Keratinocyte (primary cell): ENCODE data around the gene ELP5. TPM values are rescaled to one million over a fixed set of nuclear protein-coding genes. Genes with fewer than 3 reads are reported as not detected.

Source experiments
- DNase-seq: peaks from one replicate; pipeline ENCODE4 v3.0.0-alpha.2; 2011; ENCODE audit warnings: low read depth, missing footprints, low spot score
- FAIRE-seq: peaks from 2 replicates; lab custom pipeline; 2011; peaks lifted over from hg19 to GRCh38; lab: Jason Lieb, UNC
- H2AFZ ChIP-seq: 2 replicates; pipeline ENCODE4 v1.6.0; 2012; ENCODE audit warnings: low read length, control low read depth, inconsistent platforms; ENCODE audit not compliant: control insufficient read depth
- H3K27ac ChIP-seq: 2 replicates; pipeline ENCODE4 v1.5.1; 2011; ENCODE audit warnings: low read length; ENCODE audit not compliant: control insufficient read depth, insufficient read depth
- H3K27me3 ChIP-seq: 3 replicates; pipeline ENCODE4 v1.6.0; 2011; ENCODE audit warnings: low read length; ENCODE audit not compliant: control insufficient read depth, insufficient read depth; ENCODE audit errors: extremely low read depth
- H3K36me3 ChIP-seq, 2 experiments: 2 replicates in 1 of 2; 3 replicates in 1 of 2; pipeline ENCODE4 v1.5.1; 2011; ENCODE audit warnings: low read length in 2 of 2, mild to moderate bottlenecking in 1 of 2; ENCODE audit not compliant: control insufficient read depth in 2 of 2, insufficient read depth in 2 of 2; ENCODE audit errors: extremely low read depth in 1 of 2
- H3K4me1 ChIP-seq: 3 replicates; pipeline ENCODE4 v1.5.1; 2011; ENCODE audit warnings: low read length; ENCODE audit not compliant: control insufficient read depth, insufficient read depth; ENCODE audit errors: extremely low read depth
- H3K4me2 ChIP-seq: 3 replicates; pipeline ENCODE4 v1.6.0; 2011; ENCODE audit warnings: low read depth, low read length; ENCODE audit not compliant: control insufficient read depth, insufficient read depth; ENCODE audit errors: extremely low read depth
- H3K4me3 ChIP-seq, 3 experiments: fragments of 200-600 bp in 1 of 3; sonication (generic) in 1 of 3; 2 replicates in 2 of 3; 3 replicates in 1 of 3; pipeline ENCODE4 v1.5.1; 2011 to 2016; ENCODE audit warnings: low read length in 3 of 3, mild to moderate bottlenecking in 3 of 3, control low read depth in 2 of 3, inconsistent platforms in 1 of 3, low read depth in 1 of 3, mixed read lengths in 1 of 3, mixed run types in 1 of 3, moderate library complexity in 1 of 3; ENCODE audit not compliant: control insufficient read depth in 2 of 3, insufficient read depth in 2 of 3; ENCODE audit errors: extremely low read depth in 1 of 3
- H3K79me2 ChIP-seq: 2 replicates; pipeline ENCODE4 v1.6.0; 2012; ENCODE audit warnings: low read length; ENCODE audit not compliant: control insufficient read depth, insufficient read depth
- H3K9ac ChIP-seq: 3 replicates; pipeline ENCODE4 v1.6.0; 2011; ENCODE audit warnings: low read length; ENCODE audit not compliant: control insufficient read depth, insufficient read depth; ENCODE audit errors: extremely low read depth
- H3K9me1 ChIP-seq: 3 replicates; pipeline ENCODE4 v1.6.0; 2011; ENCODE audit warnings: low read length; ENCODE audit not compliant: control insufficient read depth, insufficient read depth; ENCODE audit errors: extremely low read depth
- H3K9me3 ChIP-seq: 2 replicates; pipeline ENCODE4 v1.5.1; 2012; ENCODE audit warnings: low read depth, low read length; ENCODE audit not compliant: control insufficient read depth
- H4K20me1 ChIP-seq: 3 replicates; pipeline ENCODE4 v1.6.0; 2011; ENCODE audit warnings: low read length; ENCODE audit not compliant: control insufficient read depth, insufficient read depth; ENCODE audit errors: extremely low read depth
- CTCF ChIP-seq, 3 experiments: IDR thresholded peaks in 1 of 3; conservative IDR thresholded peaks in 1 of 3; optimal IDR thresholded peaks in 1 of 3; 2 replicates in 2 of 3; 3 replicates in 1 of 3; pipeline versions ENCODE3 to v1.5.1; 2011; ENCODE audit warnings: low read length in 3 of 3, mild to moderate bottlenecking in 3 of 3, moderate library complexity in 2 of 3, control low read depth in 1 of 3, inconsistent platforms in 1 of 3; ENCODE audit not compliant: insufficient read depth in 2 of 3; ENCODE audit errors: extremely low read depth in 1 of 3
- EZH2 ChIP-seq: IDR thresholded peaks from one replicate; pipeline ENCODE4 v1.6.1; 2012; ENCODE audit warnings: inconsistent platforms, mild to moderate bottlenecking, low read length, moderate library complexity
- dilution Hi-C: fragments of 300-500 bp; cut with MboI; formaldehyde crosslinking; loops from one replicate; pipeline ENCODE4 v1.7.0; 2020; ENCODE audit warnings: low sequenced_read_pairs; ENCODE audit not compliant: extremely low pct_ligation_motif_present
- polyA plus RNA-seq, 5 experiments: library from polyadenylated mRNA; depleted of rRNA in 3 of 5; stranded (reverse) in 3 of 5; stranded (forward) in 1 of 5; unstranded in 1 of 5; fragments of >200 nt; gene quantifications; 1 replicate in 1 of 5; 2 replicates in 3 of 5; 3 replicates in 1 of 5; pipeline versions ENCODE4 v1.2.1 to v1.2.3, GENCODE V29; 2011 to 2012; ENCODE audit warnings: missing spikeins in 2 of 5, low read depth in 1 of 5, low replicate concordance in 1 of 5

The ELP5 gene
- polyA plus RNA-seq, 1 donor (not counting 4 experiments of a cell fraction or from before 2014, with no cell fraction given) = 19.4 TPM

GRCh38 chr17:7290685-7291084, 38.7 kb downstream of the ELP5 start:
- H2AFZ ChIP-seq = no peak overlapping the region
- H3K4me1 ChIP-seq = peaks cover 14% of the 10 kb centered on the region
- H3K36me3 ChIP-seq = no peaks in the 10 kb centered on the region
- dilution Hi-C loops = no loop called here
- H3K9me3 ChIP-seq = no peaks in the 10 kb centered on the region
- no peak overlapping the region for H3K4me2 ChIP-seq
- FAIRE-seq (no peak), DNase-seq (no peak)
- H3K9ac ChIP-seq = no peak overlapping the region
- peaks cover 48% of the 10 kb centered on the region for H3K27me3 ChIP-seq
- H4K20me1 ChIP-seq = peaks cover 2% of the 10 kb centered on the region
- no peaks in the 10 kb centered on the region for H3K79me2 ChIP-seq
- no peak overlapping the region for H3K27ac ChIP-seq
- TF ChIP-seq CTCF (optimal IDR thresholded peaks at IDR 0.05 in 1 of 3, IDR thresholded peaks at IDR 0.05 in 1 of 3, conservative IDR thresholded peaks at IDR 0.05 in 1 of 3; ENCODE audit: extremely low read depth in 1 of 3, insufficient read depth in 2 of 3, low read length in 3 of 3) = no peak
- TF ChIP-seq EZH2 = no peak
- H3K9me1 ChIP-seq = no peaks in the 10 kb centered on the region
- H3K4me3 ChIP-seq = no peak overlapping the region

GRCh38 chr17:7292194-7292593, 40.2 kb downstream of the ELP5 start:
- peaks cover 23% of the 10 kb centered on the region for H3K4me1 ChIP-seq

More at GRCh38 chr17:7292194-7292593, 40.2 kb downstream of the ELP5 start:
- TF ChIP-seq CTCF (optimal IDR thresholded peaks at IDR 0.05 in 1 of 3, IDR thresholded peaks at IDR 0.05 in 1 of 3, conservative IDR thresholded peaks at IDR 0.05 in 1 of 3; ENCODE audit: extremely low read depth in 1 of 3, insufficient read depth in 2 of 3, low read length in 3 of 3) (no peak), EZH2 (no peak)
- DNase-seq (no peak), FAIRE-seq (no peak)
- no peak overlapping the region for H3K4me2 ChIP-seq
- H3K9me1 ChIP-seq = no peaks in the 10 kb centered on the region
- H3K27me3 ChIP-seq = peaks cover 45% of the 10 kb centered on the region
- no peaks in the 10 kb centered on the region for H3K36me3 ChIP-seq
- no peak overlapping the region for H3K27ac ChIP-seq
- H2AFZ ChIP-seq = no peak overlapping the region
- H3K9ac ChIP-seq = no peak overlapping the region
- no peaks in the 10 kb centered on the region for H3K79me2 ChIP-seq
- dilution Hi-C loops = no loop called here
- H3K9me3 ChIP-seq = no peaks in the 10 kb centered on the region
- peaks cover 2% of the 10 kb centered on the region for H4K20me1 ChIP-seq
- H3K4me3 ChIP-seq = no peak overlapping the region
